ENCODE results near the gene HOXC10. TPM values are rescaled to one million over a fixed set of nuclear protein-coding genes. Genes with fewer than 3 reads are reported as not detected.
A peak's percentile ranks its signal among the peaks of the same experiment; 100 is the strongest.

HOXC10 gene
- not detected for total RNA-seq
- polyA plus RNA-seq, result not detected

- Mint-ChIP-seq H3K27me3 (peaks cover 93 to 94% of the 10 kb centered on the region in 2 donors), H3K27ac (peak within 1 kb of the TSS in 3 of 8 donors; percentile 67 to 77 (median 70)), H3K4me1 (peaks cover 36 to 46% (median 38%) of the 10 kb centered on the region in 3 donors), H3K36me3 (no peaks in the 10 kb centered on the region), H3K9me3 (peaks cover 0 to 9% (median 0%) of the 10 kb centered on the region in 5 donors), H3K4me3 (peak within 1 kb of the TSS; percentile 70 to 73 (median 71))
- CTCF ChIA-PET, result interaction anchor here (1.2 to 2.8 kb wide), 6 partner anchors 12 to 228 kb away, joined by 3 to 12 read pairs (median 4); no protein-coding TSS in a partner anchor
- Histone ChIP-seq H3K4me3 (ENCODE audit: low read length) (no peak within 1 kb of the TSS), H3K36me3 (ENCODE audit: insufficient read depth, low read length) (no peaks in the 10 kb centered on the region), H3K4me1 (ENCODE audit: insufficient read depth, low read length) (peaks cover 26% of the 10 kb centered on the region), H3K27me3 (ENCODE audit: insufficient read depth, low read length, poor library complexity, severe bottlenecking) (peaks cover 90% of the 10 kb centered on the region), H3K9me3 (ENCODE audit: low read length) (no peaks in the 10 kb centered on the region), H3K27ac (ENCODE audit: low read depth, low read length) (no peak within 1 kb of the TSS)
- POLR2A ChIA-PET, result interaction anchor here (0.5 kb wide), 1 partner anchor 31 kb away, joined by 4 read pairs; no protein-coding TSS in a partner anchor
- peak; percentile 49 to 71 (median 65) for DNase-seq
These were observed at the start of gene HOXC10 for GRCh38 chr12:53984901-53985691. HOXC10 (plus strand) TSS chr12:53985146; CDS start chr12:53985260, 114 bp downstream.

GRCh38 chr12:53935383-53936341 lies 49.3 kb upstream of the HOXC10 start:
- H3K9me3 ChIP-seq (ENCODE audit: low read length), result no peaks in the 10 kb centered on the region
- peak overlapping the region in 2 of 8 donors; percentile 29 to 66 for H3K27ac Mint-ChIP-seq
- no peak for DNase-seq
- peaks cover 10% of the 10 kb centered on the region for H3K4me1 ChIP-seq (ENCODE audit: insufficient read depth, low read length)
- H3K27me3 ChIP-seq (ENCODE audit: insufficient read depth, low read length, poor library complexity, severe bottlenecking), result peaks cover 67% of the 10 kb centered on the region
- H3K36me3 Mint-ChIP-seq, result no peaks in the 10 kb centered on the region
- peaks cover 80 to 86% of the 10 kb centered on the region in 2 donors for H3K27me3 Mint-ChIP-seq
- no peak overlapping the region for H3K27ac ChIP-seq (ENCODE audit: low read depth, low read length)
- no peaks in the 10 kb centered on the region for H3K9me3 Mint-ChIP-seq
- POLR2A ChIA-PET, result no interaction called here
- peak overlapping the region in 4 of 7 donors; percentile 12 to 44 (median 16) for H3K4me3 Mint-ChIP-seq
- peaks cover 11 to 18% (median 12%) of the 10 kb centered on the region in 3 donors for H3K4me1 Mint-ChIP-seq
- CTCF ChIA-PET, result no interaction called here
- H3K36me3 ChIP-seq (ENCODE audit: insufficient read depth, low read length), result no peaks in the 10 kb centered on the region
- H3K4me3 ChIP-seq (ENCODE audit: low read length), result no peak overlapping the region

GRCh38 chr12:53937099-53937498 lies 47.8 kb upstream of the HOXC10 start:
- H3K4me1 ChIP-seq (ENCODE audit: insufficient read depth, low read length), result peaks cover 10% of the 10 kb centered on the region
- no peak overlapping the region for H3K27ac ChIP-seq (ENCODE audit: low read depth, low read length)
- H3K27me3 Mint-ChIP-seq, result peaks cover 85 to 88% of the 10 kb centered on the region in 2 donors
- no peak for DNase-seq
- CTCF ChIA-PET, result no interaction called here
- no peaks in the 10 kb centered on the region for H3K9me3 ChIP-seq (ENCODE audit: low read length)
- peak overlapping the region in 2 of 7 donors; percentile 19 to 25 for H3K4me3 Mint-ChIP-seq
- peak overlapping the region in 2 of 8 donors; percentile 12 to 52 for H3K27ac Mint-ChIP-seq
- H3K9me3 Mint-ChIP-seq, result peaks cover 0 to 2% (median 0%) of the 10 kb centered on the region in 5 donors
- H3K4me3 ChIP-seq (ENCODE audit: low read length), result no peak overlapping the region
- peaks cover 11 to 18% (median 12%) of the 10 kb centered on the region in 3 donors for H3K4me1 Mint-ChIP-seq
- peaks cover 68% of the 10 kb centered on the region for H3K27me3 ChIP-seq (ENCODE audit: insufficient read depth, low read length, poor library complexity, severe bottlenecking)
- no peaks in the 10 kb centered on the region for H3K36me3 ChIP-seq (ENCODE audit: insufficient read depth, low read length)
- POLR2A ChIA-PET, result no interaction called here
- H3K36me3 Mint-ChIP-seq, result no peaks in the 10 kb centered on the region

GRCh38 chr12:53937596-53938325 lies 47.2 kb upstream of the HOXC10 start:
- H3K27me3 ChIP-seq (ENCODE audit: insufficient read depth, low read length, poor library complexity, severe bottlenecking), result peaks cover 66% of the 10 kb centered on the region

GRCh38 chr12:53938326-53939140 lies 46.4 kb upstream of the HOXC10 start, which contains the start of gene HOXC13:
HOXC13 (plus strand) TSS chr12:53938831; CDS start chr12:53938907, 76 bp downstream.
- peaks cover 82 to 88% of the 10 kb centered on the region in 2 donors for H3K27me3 Mint-ChIP-seq
- H3K36me3 ChIP-seq (ENCODE audit: insufficient read depth, low read length), result no peaks in the 10 kb centered on the region
- DNase-seq, result peak in 1 of 5 donors; percentile 24
- ChIA-PET POLR2A (no interaction called here), CTCF (no interaction called here)
- peak within 1 kb of the TSS in 2 of 8 donors; percentile 80 to 89 for H3K27ac Mint-ChIP-seq
- peaks cover 11 to 18% (median 12%) of the 10 kb centered on the region in 3 donors for H3K4me1 Mint-ChIP-seq
- peak within 1 kb of the TSS in 5 of 7 donors; percentile 16 to 56 (median 36) for H3K4me3 Mint-ChIP-seq
- H3K4me3 ChIP-seq (ENCODE audit: low read length), result no peak within 1 kb of the TSS
- H3K27ac ChIP-seq (ENCODE audit: low read depth, low read length), result no peak within 1 kb of the TSS
- H3K4me1 ChIP-seq (ENCODE audit: insufficient read depth, low read length), result peaks cover 10% of the 10 kb centered on the region
- H3K36me3 Mint-ChIP-seq, result no peaks in the 10 kb centered on the region
- peaks cover 0 to 2% (median 0%) of the 10 kb centered on the region in 5 donors for H3K9me3 Mint-ChIP-seq
- peaks cover 66% of the 10 kb centered on the region for H3K27me3 ChIP-seq (ENCODE audit: insufficient read depth, low read length, poor library complexity, severe bottlenecking)
- H3K9me3 ChIP-seq (ENCODE audit: low read length), result no peaks in the 10 kb centered on the region

More at GRCh38 chr12:53937596-53938325, 47.2 kb upstream of the HOXC10 start:
- peak overlapping the region in 3 of 7 donors; percentile 16 to 23 (median 19) for H3K4me3 Mint-ChIP-seq
- no peak overlapping the region for H3K27ac Mint-ChIP-seq
- H3K9me3 Mint-ChIP-seq, result peaks cover 0 to 2% (median 0%) of the 10 kb centered on the region in 5 donors
- H3K36me3 Mint-ChIP-seq, result no peaks in the 10 kb centered on the region
- Histone ChIP-seq H3K27ac (ENCODE audit: low read depth, low read length) (no peak overlapping the region), H3K4me1 (ENCODE audit: insufficient read depth, low read length) (peaks cover 10% of the 10 kb centered on the region), H3K36me3 (ENCODE audit: insufficient read depth, low read length) (no peaks in the 10 kb centered on the region), H3K4me3 (ENCODE audit: low read length) (no peak overlapping the region), H3K9me3 (ENCODE audit: low read length) (no peaks in the 10 kb centered on the region)
- DNase-seq, result no peak
- H3K27me3 Mint-ChIP-seq, result peaks cover 85 to 88% of the 10 kb centered on the region in 2 donors
- POLR2A ChIA-PET, result no interaction called here
- CTCF ChIA-PET, result no interaction called here
- peaks cover 11 to 18% (median 12%) of the 10 kb centered on the region in 3 donors for H3K4me1 Mint-ChIP-seq

- H3K4me3 Mint-ChIP-seq, result peak overlapping the region in 2 of 7 donors; percentile 40 to 56
- H3K27ac ChIP-seq (ENCODE audit: low read depth, low read length), result no peak overlapping the region
- no peaks in the 10 kb centered on the region for H3K36me3 ChIP-seq (ENCODE audit: insufficient read depth, low read length)
- peak overlapping the region in 2 of 8 donors; percentile 6 to 89 for H3K27ac Mint-ChIP-seq
- peaks cover 11 to 18% (median 12%) of the 10 kb centered on the region in 3 donors for H3K4me1 Mint-ChIP-seq
- peaks cover 10% of the 10 kb centered on the region for H3K4me1 ChIP-seq (ENCODE audit: insufficient read depth, low read length)
- no peaks in the 10 kb centered on the region for H3K36me3 Mint-ChIP-seq
- no peak overlapping the region for H3K4me3 ChIP-seq (ENCODE audit: low read length)
- no peak for DNase-seq
- CTCF ChIA-PET, result no interaction called here
- H3K27me3 Mint-ChIP-seq, result peaks cover 81 to 88% of the 10 kb centered on the region in 2 donors
- H3K9me3 ChIP-seq (ENCODE audit: low read length), result no peaks in the 10 kb centered on the region
- H3K9me3 Mint-ChIP-seq, result peaks cover 0 to 2% (median 0%) of the 10 kb centered on the region in 5 donors
- POLR2A ChIA-PET, result no interaction called here
- peaks cover 68% of the 10 kb centered on the region for H3K27me3 ChIP-seq (ENCODE audit: insufficient read depth, low read length, poor library complexity, severe bottlenecking)
These were observed 45.5 kb upstream of the HOXC10 start for GRCh38 chr12:53939141-53940108.
